Activated CD4-positive, alpha-beta memory T cell treated with anti-CD3 and anti-CD28 coated beads, Interleukin-2, amount 10 ng/mL, durations not matched to agents 7 days and 5 days (primary cell): ENCODE results near the gene KCNAB1. TPM values are rescaled to one million over a fixed set of nuclear protein-coding genes. Genes with fewer than 3 reads are reported as not detected.
"Not testable (repeated sequence)": the region's sequence is repeated elsewhere in the genome, so short reads cannot be mapped to it uniquely, and the experiment has no call there.

Experiments used
- CTCF ChIA-PET: fragments of 350-600 bp; sonication (Branson Sonifier 250); formaldehyde crosslinking; loops from one replicate; lab custom pipeline; 2021; ENCODE audit warnings: antibody characterized with exemption, inconsistent platforms; lab: Charles Lee
- POLR2A ChIA-PET: fragments of 350-600 bp; sonication (Branson Sonifier 250); formaldehyde crosslinking; loops from one replicate; lab custom pipeline; 2021; ENCODE audit warnings: antibody characterized with exemption; lab: Charles Lee
- DNase-seq: peaks from one replicate; pipeline ENCODE4 v3.0.0-alpha.2; 2020
- H3K27ac Mint-ChIP-seq: one replicate; pipeline ENCODE4 v1.8.0; 2021; ENCODE audit warnings: mild to moderate bottlenecking, mixed read lengths
- H3K27me3 Mint-ChIP-seq: one replicate; pipeline ENCODE4 v1.8.0; 2021; ENCODE audit warnings: mixed read lengths
- H3K36me3 Mint-ChIP-seq: one replicate; pipeline ENCODE4 v1.8.0; 2021; ENCODE audit warnings: low read depth, mixed read lengths
- H3K4me1 Mint-ChIP-seq: one replicate; pipeline ENCODE4 v1.8.0; 2021; ENCODE audit warnings: mixed read lengths
- H3K4me3 Mint-ChIP-seq: one replicate; pipeline ENCODE4 v1.8.0; 2021; ENCODE audit warnings: mild to moderate bottlenecking, mixed read lengths
- H3K9me3 Mint-ChIP-seq: one replicate; pipeline ENCODE4 v1.8.0; 2021; ENCODE audit warnings: mixed read lengths
- total RNA-seq, 2 experiments: library from RNA; stranded (reverse); gene quantifications; one replicate each; pipeline ENCODE4 v1.2.3, GENCODE V29; 2021

Gene KCNAB1
- total RNA-seq, 2 experiments from 2014 or later: not detected

GRCh38 chr3:156194945-156195344, 74.6 kb downstream of the KCNAB1 start:
- DNase-seq, CTCF ChIA-PET, POLR2A ChIA-PET, H3K36me3 Mint-ChIP-seq, H3K27ac Mint-ChIP-seq, H3K4me3 Mint-ChIP-seq, H3K4me1 Mint-ChIP-seq, H3K9me3 Mint-ChIP-seq: not testable (repeated sequence)
- peaks cover 32% of the 10 kb centered on the region for H3K27me3 Mint-ChIP-seq

GRCh38 chr3:156197152-156197551, 76.8 kb downstream of the KCNAB1 start:
- H3K4me1 Mint-ChIP-seq, H3K4me3 Mint-ChIP-seq, DNase-seq, H3K9me3 Mint-ChIP-seq, H3K27ac Mint-ChIP-seq, H3K36me3 Mint-ChIP-seq, POLR2A ChIA-PET, CTCF ChIA-PET: not testable (repeated sequence)
- H3K27me3 Mint-ChIP-seq: peaks cover 33% of the 10 kb centered on the region

- peaks cover 28% of the 10 kb centered on the region for H3K27me3 Mint-ChIP-seq
- no peaks in the 10 kb centered on the region for H3K36me3 Mint-ChIP-seq
- H3K4me1 Mint-ChIP-seq: no peaks in the 10 kb centered on the region
- H3K9me3 Mint-ChIP-seq: no peaks in the 10 kb centered on the region
- ChIA-PET CTCF (no interaction called here), POLR2A (no interaction called here)
- DNase-seq: no peak
- no peak overlapping the region for H3K27ac Mint-ChIP-seq
- no peak overlapping the region for H3K4me3 Mint-ChIP-seq
These were observed 81.3 kb downstream of the KCNAB1 start for GRCh38 chr3:156201411-156202405.

DNA sequence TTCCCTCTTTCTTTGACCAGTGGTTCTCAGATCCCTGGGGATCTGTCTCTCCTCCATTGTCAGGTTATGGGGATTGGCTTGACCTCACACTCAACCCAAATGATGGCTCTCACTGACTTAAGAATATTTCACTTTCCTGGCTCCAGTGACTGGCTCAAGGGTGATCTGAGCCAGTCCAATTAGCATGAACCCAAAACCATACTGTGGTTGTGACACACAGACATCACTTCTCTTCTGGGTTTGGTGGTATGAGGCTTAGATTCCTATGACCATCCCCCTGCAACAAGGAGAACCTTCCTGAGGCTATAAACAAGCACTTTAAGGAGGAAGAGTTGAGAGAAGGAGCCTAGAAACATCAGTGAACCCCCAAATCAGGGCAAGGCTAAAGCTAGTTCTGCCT, 85.8 kb downstream of the KCNAB1 start:
- H3K4me3 Mint-ChIP-seq: no peak overlapping the region
- H3K36me3 Mint-ChIP-seq: no peaks in the 10 kb centered on the region
- ChIA-PET CTCF (no interaction called here), POLR2A (no interaction called here)
- H3K27me3 Mint-ChIP-seq: peaks cover 23% of the 10 kb centered on the region
- no peak for DNase-seq
- H3K9me3 Mint-ChIP-seq: no peaks in the 10 kb centered on the region
- no peak overlapping the region for H3K27ac Mint-ChIP-seq
- H3K4me1 Mint-ChIP-seq: no peaks in the 10 kb centered on the region

GRCh38 chr3:156207802-156208685, 87.7 kb downstream of the KCNAB1 start:
- peaks cover 29% of the 10 kb centered on the region for H3K27me3 Mint-ChIP-seq
- no peak overlapping the region for H3K4me3 Mint-ChIP-seq
- DNase-seq: no peak
- CTCF ChIA-PET: no interaction called here
- no peaks in the 10 kb centered on the region for H3K36me3 Mint-ChIP-seq
- POLR2A ChIA-PET: no interaction called here
- H3K27ac Mint-ChIP-seq: no peak overlapping the region
- no peaks in the 10 kb centered on the region for H3K4me1 Mint-ChIP-seq
- no peaks in the 10 kb centered on the region for H3K9me3 Mint-ChIP-seq

GRCh38 chr3:156209631-156210335, 89.4 kb downstream of the KCNAB1 start:
- Mint-ChIP-seq H3K27ac (no peak overlapping the region), H3K36me3 (no peaks in the 10 kb centered on the region), H3K9me3 (no peaks in the 10 kb centered on the region), H3K4me1 (no peaks in the 10 kb centered on the region), H3K27me3 (peaks cover 27% of the 10 kb centered on the region), H3K4me3 (no peak overlapping the region)
- DNase-seq: no peak
- POLR2A ChIA-PET: no interaction called here
- CTCF ChIA-PET: no interaction called here

GRCh38 chr3:156211583-156211982, 91.2 kb downstream of the KCNAB1 start:
- POLR2A ChIA-PET: no interaction called here
- H3K4me3 Mint-ChIP-seq: no peak overlapping the region
- CTCF ChIA-PET: interaction anchor here (1.2 kb wide), 1 partner anchor 12 kb away, joined by 3 read pairs; no protein-coding TSS in a partner anchor
- H3K27ac Mint-ChIP-seq: no peak overlapping the region
- no peaks in the 10 kb centered on the region for H3K9me3 Mint-ChIP-seq
- H3K4me1 Mint-ChIP-seq: no peaks in the 10 kb centered on the region
- no peak for DNase-seq
- no peaks in the 10 kb centered on the region for H3K36me3 Mint-ChIP-seq
- peaks cover 27% of the 10 kb centered on the region for H3K27me3 Mint-ChIP-seq

DNA sequence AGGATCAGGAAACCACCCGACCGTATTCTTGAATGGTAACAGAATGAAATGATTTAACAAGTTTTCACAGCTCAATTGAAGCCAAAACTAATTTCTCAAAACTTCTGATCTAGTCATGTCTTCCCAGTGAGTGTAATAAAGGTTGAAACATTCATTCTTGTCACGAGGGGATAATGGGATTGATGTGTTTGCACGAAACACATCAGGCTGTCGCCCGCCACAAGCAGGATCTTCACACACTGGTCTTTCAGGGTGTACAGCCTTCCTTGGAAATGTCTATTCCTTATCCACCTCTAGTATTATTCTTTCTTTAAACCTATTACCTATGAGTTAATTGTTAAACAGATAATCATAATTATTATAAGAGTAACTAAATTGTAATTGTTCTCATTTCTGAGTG, 94.3 kb downstream of the KCNAB1 start:
- no peak overlapping the region for H3K27ac Mint-ChIP-seq
- H3K36me3 Mint-ChIP-seq: no peaks in the 10 kb centered on the region
- ChIA-PET POLR2A (no interaction called here), CTCF (no interaction called here)
- H3K4me1 Mint-ChIP-seq: no peaks in the 10 kb centered on the region
- no peaks in the 10 kb centered on the region for H3K9me3 Mint-ChIP-seq
- DNase-seq: no peak
- H3K4me3 Mint-ChIP-seq: no peak overlapping the region
- peaks cover 19% of the 10 kb centered on the region for H3K27me3 Mint-ChIP-seq

- Mint-ChIP-seq H3K4me3 (no peak overlapping the region), H3K27ac (no peak overlapping the region), H3K27me3 (peaks cover 16% of the 10 kb centered on the region), H3K4me1 (no peaks in the 10 kb centered on the region), H3K36me3 (no peaks in the 10 kb centered on the region), H3K9me3 (no peaks in the 10 kb centered on the region)
- ChIA-PET CTCF (no interaction called here), POLR2A (no interaction called here)
- no peak for DNase-seq
These were observed 95.4 kb downstream of the KCNAB1 start for GRCh38 chr3:156215751-156216150.

DNA sequence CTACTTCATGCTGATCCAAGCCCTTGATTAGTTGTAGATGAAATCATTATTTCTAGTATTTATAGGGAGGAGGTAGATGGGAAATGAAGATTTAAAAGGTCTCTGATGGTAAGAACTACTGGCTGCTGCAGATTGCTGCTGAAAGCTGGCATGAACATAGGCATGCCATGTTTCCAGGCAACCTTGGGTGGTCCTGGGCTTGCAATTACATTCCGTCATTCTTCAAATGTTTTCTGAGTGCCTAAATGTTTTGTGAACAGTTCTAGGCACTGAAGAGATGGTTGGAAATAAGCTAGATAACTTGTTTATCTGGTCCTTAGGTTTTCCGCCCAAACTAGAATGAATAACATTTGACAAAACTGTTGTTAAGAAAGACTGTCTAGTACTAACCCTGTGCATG, 95.8 kb downstream of the KCNAB1 start:
- H3K27ac Mint-ChIP-seq: no peak overlapping the region
- DNase-seq: no peak
- H3K36me3 Mint-ChIP-seq: no peaks in the 10 kb centered on the region
- no peak overlapping the region for H3K4me3 Mint-ChIP-seq
- POLR2A ChIA-PET: no interaction called here
- H3K27me3 Mint-ChIP-seq: peaks cover 13% of the 10 kb centered on the region
- no peaks in the 10 kb centered on the region for H3K4me1 Mint-ChIP-seq
- H3K9me3 Mint-ChIP-seq: no peaks in the 10 kb centered on the region
- CTCF ChIA-PET: no interaction called here

DNA sequence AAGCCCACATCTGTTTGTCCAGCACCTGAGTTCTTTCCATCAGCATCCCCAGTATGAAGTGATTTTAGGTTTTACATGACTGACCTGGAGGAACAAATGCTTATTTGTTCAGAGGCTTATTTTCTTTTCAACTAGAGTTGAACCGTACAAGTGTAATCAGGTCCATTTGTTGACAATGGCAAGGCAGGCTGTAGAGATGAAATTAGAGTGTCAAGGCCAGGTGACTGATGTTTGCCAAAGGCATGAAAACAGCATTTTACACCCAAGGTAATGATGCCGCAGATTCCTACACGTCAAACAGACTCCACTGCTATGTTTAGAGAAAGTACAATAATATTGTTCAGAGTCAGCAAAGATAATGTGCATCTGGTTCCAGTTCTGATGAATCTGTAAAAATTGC, 96.5 kb downstream of the KCNAB1 start:
- Mint-ChIP-seq H3K4me1 (no peaks in the 10 kb centered on the region), H3K4me3 (no peak overlapping the region), H3K9me3 (no peaks in the 10 kb centered on the region), H3K27me3 (peaks cover 10% of the 10 kb centered on the region), H3K27ac (no peak overlapping the region), H3K36me3 (no peaks in the 10 kb centered on the region)
- CTCF ChIA-PET: no interaction called here
- POLR2A ChIA-PET: no interaction called here
- DNase-seq: no peak

GRCh38 chr3:156217674-156218352, 97.4 kb downstream of the KCNAB1 start:
- H3K27ac Mint-ChIP-seq: no peak overlapping the region
- H3K36me3 Mint-ChIP-seq: no peaks in the 10 kb centered on the region
- H3K27me3 Mint-ChIP-seq: peaks cover 2% of the 10 kb centered on the region
- H3K4me1 Mint-ChIP-seq: no peaks in the 10 kb centered on the region
- ChIA-PET POLR2A (no interaction called here), CTCF (no interaction called here)
- DNase-seq: no peak
- no peak overlapping the region for H3K4me3 Mint-ChIP-seq
- peaks cover under 1% of the 10 kb centered on the region for H3K9me3 Mint-ChIP-seq
